ENCODE measurements around the gene NDEL1.

NDEL1 gene

DNA sequence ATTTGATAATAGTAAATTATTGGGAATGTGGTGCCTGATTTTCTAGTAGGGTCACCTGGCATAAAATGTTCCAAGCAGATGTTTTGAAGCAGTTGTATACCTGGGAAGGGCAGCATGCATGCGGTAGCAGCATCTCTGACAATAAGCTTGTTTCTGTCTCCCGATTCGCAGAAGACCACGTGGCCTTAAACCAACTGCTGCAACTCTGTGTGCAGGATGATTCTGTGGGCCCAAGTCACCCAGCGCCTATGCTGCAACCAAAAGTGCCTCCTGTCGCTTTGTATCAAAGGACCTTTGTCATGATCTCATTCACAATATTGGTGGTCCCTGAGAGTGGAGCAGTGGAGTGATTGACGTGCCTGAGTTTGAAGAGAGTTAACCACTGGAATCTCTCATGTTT, 8.1 kb downstream of the NDEL1 start:
- TF ChIP-seq, protein P1, sequence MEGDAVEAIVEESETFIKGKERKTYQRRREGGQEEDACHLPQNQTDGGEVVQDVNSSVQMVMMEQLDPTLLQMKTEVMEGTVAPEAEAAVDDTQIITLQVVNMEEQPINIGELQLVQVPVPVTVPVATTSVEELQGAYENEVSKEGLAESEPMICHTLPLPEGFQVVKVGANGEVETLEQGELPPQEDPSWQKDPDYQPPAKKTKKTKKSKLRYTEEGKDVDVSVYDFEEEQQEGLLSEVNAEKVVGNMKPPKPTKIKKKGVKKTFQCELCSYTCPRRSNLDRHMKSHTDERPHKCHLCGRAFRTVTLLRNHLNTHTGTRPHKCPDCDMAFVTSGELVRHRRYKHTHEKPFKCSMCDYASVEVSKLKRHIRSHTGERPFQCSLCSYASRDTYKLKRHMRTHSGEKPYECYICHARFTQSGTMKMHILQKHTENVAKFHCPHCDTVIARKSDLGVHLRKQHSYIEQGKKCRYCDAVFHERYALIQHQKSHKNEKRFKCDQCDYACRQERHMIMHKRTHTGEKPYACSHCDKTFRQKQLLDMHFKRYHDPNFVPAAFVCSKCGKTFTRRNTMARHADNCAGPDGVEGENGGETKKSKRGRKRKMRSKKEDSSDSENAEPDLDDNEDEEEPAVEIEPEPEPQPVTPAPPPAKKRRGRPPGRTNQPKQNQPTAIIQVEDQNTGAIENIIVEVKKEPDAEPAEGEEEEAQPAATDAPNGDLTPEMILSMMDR (IDR thresholded peaks at IDR 0.05; ENCODE audit: insufficient read depth, low read length, missing control alignments): no peak
- ChIA-PET POLR2A (no interaction called here), CTCF (interaction anchor here (2.1 kb wide), 1 partner anchor 33 kb away, joined by 6 read pairs; no protein-coding TSS in a partner anchor)
- no peak for DNase-seq (ENCODE audit: low read depth, low spot score)
- H3K4me3 ChIP-seq (ENCODE audit: low read depth, low read length): no peak overlapping the region

DNA sequence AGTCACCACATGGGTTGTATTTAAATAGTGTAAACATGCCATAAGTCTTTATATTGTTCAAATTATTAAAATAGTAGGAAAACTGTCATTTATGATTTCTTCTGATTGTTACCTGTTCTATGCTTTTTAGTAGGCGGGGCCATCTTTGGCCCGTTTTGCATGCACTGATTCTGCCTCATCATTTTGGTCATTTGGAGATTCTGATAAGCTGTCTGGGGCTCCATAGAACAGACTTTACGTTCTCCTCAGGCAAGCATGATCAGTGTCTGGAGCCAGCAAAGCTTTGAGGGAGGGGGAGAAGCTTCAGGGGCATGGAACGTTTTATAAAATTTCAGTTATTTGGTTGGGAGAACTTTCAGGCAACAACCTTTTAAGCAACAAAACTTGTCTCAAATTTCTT, 8.8 kb downstream of the NDEL1 start:
- H3K4me3 ChIP-seq (ENCODE audit: low read depth, low read length): no peak overlapping the region
- TF ChIP-seq, protein P1 (IDR thresholded peaks at IDR 0.05; ENCODE audit: insufficient read depth, low read length, missing control alignments): no peak
- DNase-seq (ENCODE audit: low read depth, low spot score): no peak
- ChIA-PET POLR2A (interaction anchor here (0.7 kb wide), 1 partner anchor 9 kb away, joined by 3 read pairs; the partner anchor contains the start of gene NDEL1), CTCF (interaction anchor here (2.1 kb wide), 1 partner anchor 34 kb away, joined by 6 read pairs; no protein-coding TSS in a partner anchor)

DNA sequence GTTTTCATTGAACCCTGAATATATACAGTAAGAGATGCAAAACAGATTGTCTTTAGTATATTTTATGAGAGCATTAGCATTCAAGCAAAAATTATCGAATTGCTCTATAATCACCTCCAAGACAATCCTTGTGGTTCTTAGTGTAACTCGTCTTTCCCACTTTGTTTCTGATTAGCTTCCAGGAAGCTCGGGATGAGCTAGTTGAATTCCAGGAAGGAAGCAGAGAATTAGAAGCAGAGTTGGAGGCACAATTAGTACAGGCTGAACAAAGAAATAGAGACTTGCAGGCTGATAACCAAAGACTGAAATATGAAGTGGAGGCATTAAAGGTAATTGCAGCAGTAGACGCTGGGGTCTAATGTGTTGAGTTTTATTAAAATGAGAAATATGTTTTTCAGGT, 9.9 kb downstream of the NDEL1 start:
- no peak for DNase-seq (ENCODE audit: low read depth, low spot score)
- TF ChIP-seq, protein P1 (IDR thresholded peaks at IDR 0.05; ENCODE audit: insufficient read depth, low read length, missing control alignments): no peak
- CTCF ChIA-PET: interaction anchor here (0.9 kb wide), 1 partner anchor 301 kb away, joined by 3 read pairs; no protein-coding TSS in a partner anchor
- POLR2A ChIA-PET: interaction anchor here (1.2 kb wide), 1 partner anchor 10 kb away, joined by 5 read pairs; the partner anchor contains the start of gene NDEL1
- H3K4me3 ChIP-seq (ENCODE audit: low read depth, low read length): no peak overlapping the region

DNA sequence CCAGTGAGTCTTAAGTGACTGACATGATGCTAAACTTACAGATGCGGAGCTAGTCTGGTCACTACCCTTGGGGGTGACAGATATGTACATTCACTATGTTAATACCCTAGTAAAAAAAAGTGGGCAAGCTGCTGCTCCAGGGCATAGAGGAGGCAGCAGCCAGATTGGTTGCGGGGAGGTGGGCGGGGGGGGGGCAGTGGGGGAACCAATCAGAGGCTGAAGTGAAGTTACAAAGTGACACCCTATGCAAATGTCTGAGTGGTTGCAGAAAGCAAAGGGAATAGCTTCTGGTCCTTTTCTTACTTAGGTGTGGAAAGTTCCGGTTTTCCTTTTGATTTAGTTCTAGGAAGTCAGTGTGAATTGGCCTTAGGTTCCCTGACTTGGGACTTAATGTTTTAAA, 12.1 kb downstream of the NDEL1 start:
- ChIA-PET POLR2A (interaction anchor here (2.3 kb wide), 1 partner anchor 12 kb away, joined by 5 read pairs; the partner anchor contains the start of gene NDEL1), CTCF (interaction anchor here (0.8 to 1.8 kb wide), 3 partner anchors 9 to 38 kb away, joined by 3 to 5 read pairs (median 3); no protein-coding TSS in a partner anchor)
- H3K4me3 ChIP-seq (ENCODE audit: low read depth, low read length): no peak overlapping the region
- TF ChIP-seq, protein P1 (IDR thresholded peaks at IDR 0.05; ENCODE audit: insufficient read depth, low read length, missing control alignments): no peak
- no peak for DNase-seq (ENCODE audit: low read depth, low spot score)

DNA sequence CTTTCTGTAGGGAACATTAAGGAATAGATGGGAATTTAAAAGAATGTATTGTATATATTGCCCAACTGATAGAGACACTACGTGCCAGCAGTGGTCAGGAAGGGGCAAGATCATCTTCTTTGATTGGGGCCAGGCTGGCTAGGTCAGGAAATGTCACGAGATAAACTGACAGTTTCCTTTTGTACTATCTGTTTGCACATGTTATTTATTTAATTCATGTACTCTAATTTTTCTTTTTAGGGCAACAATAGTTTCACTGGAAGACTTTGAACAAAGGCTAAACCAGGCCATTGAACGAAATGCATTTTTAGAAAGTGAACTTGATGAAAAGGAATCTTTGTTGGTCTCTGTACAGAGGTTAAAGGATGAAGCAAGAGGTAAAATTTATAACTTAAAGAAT, 12.6 kb downstream of the NDEL1 start:
- TF ChIP-seq, protein P1 (IDR thresholded peaks at IDR 0.05; ENCODE audit: insufficient read depth, low read length, missing control alignments): no peak
- H3K4me3 ChIP-seq (ENCODE audit: low read depth, low read length): no peak overlapping the region
- CTCF ChIA-PET: interaction anchor here (0.8 to 1.6 kb wide), 2 partner anchors 15 to 38 kb away, joined by 3 read pairs; no protein-coding TSS in a partner anchor
- POLR2A ChIA-PET: interaction anchor here (2.3 kb wide), 1 partner anchor 13 kb away, joined by 5 read pairs; the partner anchor contains the start of gene NDEL1
- no peak for DNase-seq (ENCODE audit: low read depth, low spot score)

DNA sequence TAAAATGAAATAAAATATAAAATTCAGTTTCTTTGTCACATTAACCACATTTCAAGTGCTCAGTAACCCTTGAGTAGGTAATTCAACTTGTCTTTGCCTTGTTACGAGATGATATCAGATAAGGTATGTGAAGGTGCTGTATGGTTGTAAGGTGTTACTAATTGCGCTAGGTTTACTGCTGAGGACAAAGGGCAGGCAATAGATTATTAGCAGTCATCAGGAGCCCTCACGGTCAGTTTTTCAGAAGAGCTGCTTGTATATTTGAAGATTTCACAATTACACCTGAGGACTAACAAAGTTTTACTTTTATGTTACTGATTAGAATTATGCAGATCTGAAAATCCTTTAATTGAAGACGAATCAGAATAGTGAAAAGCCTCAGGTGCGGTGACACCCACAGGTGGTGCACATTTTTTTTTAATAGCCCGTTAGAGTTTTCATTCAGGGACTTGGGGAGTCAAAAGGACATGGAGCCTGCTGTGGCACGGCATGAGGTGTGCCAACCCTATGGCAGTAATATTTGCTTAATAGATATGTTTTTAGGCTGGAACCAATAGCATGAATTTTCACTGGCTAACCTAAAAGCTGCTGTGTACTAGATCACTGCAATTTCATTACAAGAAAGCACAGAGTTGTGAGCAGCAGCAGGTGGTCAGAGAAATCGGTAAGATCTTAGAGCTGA, 16.4 kb downstream of the NDEL1 start:
- TF ChIP-seq, protein P1 (IDR thresholded peaks at IDR 0.05; ENCODE audit: insufficient read depth, low read length, missing control alignments): no peak
- no peak overlapping the region for H3K4me3 ChIP-seq (ENCODE audit: low read depth, low read length)
- DNase-seq (ENCODE audit: low read depth, low spot score): no peak
- ChIA-PET POLR2A (no interaction called here), CTCF (interaction anchor here (2.0 kb wide), 1 partner anchor 12 kb away, joined by 5 read pairs; no protein-coding TSS in a partner anchor)

Measured in AG04449 (cell line).